H1 (cell line): ENCODE results near the gene CLDN14. TPM values are rescaled to one million over a fixed set of nuclear protein-coding genes. Genes with fewer than 3 reads are reported as not detected.
A peak's percentile ranks its signal among the peaks of the same experiment; 100 is the strongest.

Experiments used
- CTCF ChIA-PET: fragments of 300-600 bp; sonication (Branson Sonifier 250); formaldehyde crosslinking; loops from one replicate; lab custom pipeline; 2021; ENCODE audit not compliant: partially characterized antibody; lab: Charles Lee
- POLR2A ChIA-PET: fragments of 300-600 bp; sonication (Branson Sonifier 250); formaldehyde crosslinking; loops from one replicate; lab custom pipeline; 2021; ENCODE audit warnings: inconsistent platforms; ENCODE audit not compliant: partially characterized antibody; lab: Charles Lee
- DNase-seq, 2 experiments: peaks; one replicate each; pipeline versions ENCODE4 v3.0.0 to v3.0.0-alpha.2; 2010 to 2022; ENCODE audit warnings: low spot score in 2 of 2, low read depth in 1 of 2, mixed read lengths in 1 of 2
- FAIRE-seq: peaks from 2 replicates; lab custom pipeline; 2011; peaks lifted over from hg19 to GRCh38; lab: Jason Lieb, UNC
- H2AFZ ChIP-seq: 2 replicates; pipeline ENCODE4 v1.8.1; 2012; ENCODE audit warnings: low read length, inconsistent platforms
- H2AK5ac ChIP-seq: 2 replicates; pipeline ENCODE4 v1.6.1; 2013; ENCODE audit warnings: low read depth, low read length
- H2BK120ac ChIP-seq: replicated peaks from 2 replicates; pipeline ENCODE3; 2013; ENCODE audit warnings: low read depth, low read length, inconsistent platforms
- H2BK12ac ChIP-seq: 2 replicates; pipeline ENCODE4 v1.6.1; 2013; ENCODE audit warnings: low read depth, low read length
- H2BK15ac ChIP-seq: 2 replicates; pipeline ENCODE4 v1.6.1; 2013; ENCODE audit warnings: low read length
- H2BK20ac ChIP-seq: 2 replicates; pipeline ENCODE4 v1.6.1; 2013; ENCODE audit warnings: low read length
- H2BK5ac ChIP-seq: 2 replicates; pipeline ENCODE4 v1.6.1; 2013; ENCODE audit warnings: low read depth, low read length
- H3K14ac ChIP-seq: 2 replicates; pipeline ENCODE4 v1.6.1; 2013; ENCODE audit warnings: inconsistent platforms; ENCODE audit not compliant: insufficient read length
- H3K18ac ChIP-seq: 2 replicates; pipeline ENCODE4 v1.6.1; 2013; ENCODE audit warnings: low read length; ENCODE audit errors: extremely low read depth
- H3K23ac ChIP-seq: 2 replicates; pipeline ENCODE4 v1.6.1; 2013; ENCODE audit warnings: inconsistent platforms; ENCODE audit not compliant: insufficient read length
- H3K23me2 ChIP-seq: 2 replicates; pipeline ENCODE4 v1.6.1; 2013; ENCODE audit warnings: low read depth, low read length
- H3K27ac ChIP-seq: 2 replicates; pipeline ENCODE4 v1.6.1; 2011; ENCODE audit warnings: low read depth, low read length, inconsistent platforms
- H3K27me3 ChIP-seq, 4 experiments: replicated peaks in 1 of 4; 1 replicate in 1 of 4; 2 replicates in 3 of 4; pipeline versions ENCODE4 v1.6.1 to v1.8.1; 2011 to 2013; ENCODE audit warnings: low read length in 3 of 4, mild to moderate bottlenecking in 3 of 4, inconsistent platforms in 2 of 4, mixed read lengths in 2 of 4, moderate library complexity in 1 of 4; ENCODE audit not compliant: control insufficient read depth in 3 of 4, insufficient read depth in 3 of 4; ENCODE audit errors: extremely low read depth in 1 of 4
- H3K36me3 ChIP-seq, 4 experiments: 2 replicates each; pipeline versions ENCODE4 v1.6.1 to v1.8.1; 2011 to 2013; ENCODE audit warnings: mild to moderate bottlenecking in 4 of 4, low read length in 3 of 4, moderate library complexity in 2 of 4, control low read depth in 1 of 4, inconsistent platforms in 1 of 4; ENCODE audit not compliant: insufficient read depth in 4 of 4, control insufficient read depth in 2 of 4
- H3K4ac ChIP-seq: replicated peaks from 2 replicates; pipeline ENCODE3; 2013; ENCODE audit warnings: low read length, low read depth, mixed read lengths, inconsistent platforms; ENCODE audit not compliant: insufficient read length
- H3K4me1 ChIP-seq, 4 experiments: replicated peaks in 1 of 4; 1 replicate in 1 of 4; 2 replicates in 3 of 4; pipeline versions ENCODE4 v1.6.1 to v1.8.1; 2011 to 2013; ENCODE audit warnings: low read length in 3 of 4, inconsistent platforms in 2 of 4, mixed read lengths in 1 of 4; ENCODE audit not compliant: insufficient read depth in 4 of 4, control insufficient read depth in 3 of 4
- H3K4me2 ChIP-seq, 2 experiments: 2 replicates each; pipeline versions ENCODE4 v1.6.1 to v1.8.1; 2011 to 2013; ENCODE audit warnings: low read depth in 2 of 2, low read length in 2 of 2, control low read depth in 1 of 2, inconsistent platforms in 1 of 2, mild to moderate bottlenecking in 1 of 2; ENCODE audit not compliant: insufficient read depth in 1 of 2
- H3K4me3 ChIP-seq, 4 experiments: fragments of 200-600, 300-600 bp in 1 of 4; sonication (generic), shearing (Covaris generic), sonication (Bioruptor Twin) in 1 of 4; 2 replicates each; pipeline versions ENCODE4 v1.5.1 to v1.8.1; 2011 to 2016; ENCODE audit warnings: low read length in 4 of 4, low read depth in 3 of 4, control low read depth in 2 of 4, inconsistent platforms in 2 of 4, mild to moderate bottlenecking in 2 of 4, mixed read lengths in 1 of 4, moderate library complexity in 1 of 4; ENCODE audit not compliant: insufficient read depth in 2 of 4; ENCODE audit errors: extremely low read depth in 1 of 4
- H3K56ac ChIP-seq: replicated peaks from 2 replicates; pipeline ENCODE3; 2013; ENCODE audit warnings: low read depth, mild to moderate bottlenecking, mixed read lengths, low read length, inconsistent platforms; ENCODE audit not compliant: insufficient read length
- H3K79me1 ChIP-seq: 2 replicates; pipeline ENCODE4 v1.6.1; 2013; ENCODE audit warnings: low read depth, low read length, control low read depth
- H3K79me2 ChIP-seq, 2 experiments: 2 replicates each; pipeline versions ENCODE4 v1.6.1 to v1.8.1; 2012 to 2013; ENCODE audit warnings: low read length in 2 of 2, mild to moderate bottlenecking in 2 of 2, inconsistent platforms in 1 of 2; ENCODE audit not compliant: insufficient read depth in 2 of 2, control insufficient read depth in 1 of 2
- H3K9ac ChIP-seq, 4 experiments: replicated peaks in 1 of 4; 1 replicate in 1 of 4; 2 replicates in 3 of 4; pipeline versions ENCODE4 v1.6.1 to v1.8.1; 2011 to 2013; ENCODE audit warnings: low read depth in 3 of 4, low read length in 3 of 4, control low read depth in 2 of 4, mild to moderate bottlenecking in 2 of 4, moderate library complexity in 2 of 4, inconsistent platforms in 1 of 4; ENCODE audit errors: extremely low read depth in 1 of 4
- H3K9me3 ChIP-seq, 2 experiments: 2 replicates each; pipeline versions ENCODE4 v1.6.1 to v1.8.1; 2012 to 2013; ENCODE audit warnings: mild to moderate bottlenecking in 2 of 2, moderate library complexity in 2 of 2, control low read depth in 1 of 2, inconsistent platforms in 1 of 2, low read depth in 1 of 2, low read length in 1 of 2, mixed read lengths in 1 of 2; ENCODE audit not compliant: insufficient read depth in 2 of 2
- H4K20me1 ChIP-seq, 2 experiments: replicated peaks in 1 of 2; 2 replicates each; pipeline versions ENCODE3 to v1.8.1; 2011 to 2013; ENCODE audit warnings: inconsistent platforms in 2 of 2, low read length in 2 of 2, mild to moderate bottlenecking in 1 of 2; ENCODE audit not compliant: insufficient read depth in 2 of 2, control insufficient read depth in 1 of 2
- H4K5ac ChIP-seq: 2 replicates; pipeline ENCODE4 v1.6.1; 2013; ENCODE audit warnings: low read length, low read depth, mixed read lengths, inconsistent platforms; ENCODE audit not compliant: insufficient read length
- H4K8ac ChIP-seq: 2 replicates; pipeline ENCODE4 v1.8.0; 2013; ENCODE audit warnings: mild to moderate bottlenecking, moderate library complexity, low read length, inconsistent platforms; ENCODE audit not compliant: insufficient read depth; ENCODE audit errors: extremely low read depth
- H4K91ac ChIP-seq: replicated peaks from 2 replicates; pipeline ENCODE3; 2013; ENCODE audit warnings: low read length, mixed read lengths, inconsistent platforms; ENCODE audit not compliant: insufficient read length
- RNF2 ChIP-seq: fragments of 200-900, 300-1000 bp; sonication (generic); IDR thresholded peaks from 2 replicates; pipeline ENCODE4 v1.7.1; 2016; ENCODE audit warnings: borderline replicate concordance, low read depth, mild to moderate bottlenecking, antibody characterized with exemption, low read length; ENCODE audit not compliant: poor library complexity, severe bottlenecking; ENCODE audit errors: missing control alignments
- WGBS, 2 experiments: shearing (Covaris generic) in 1 of 2; methylation state at CpG; one replicate each; pipeline versions ENCODE4 v1.1.6 to v1.1.7; 2013 to 2015; ENCODE audit warnings: low lambda C conversion rate in 2 of 2, mixed read lengths in 2 of 2, inconsistent platforms in 1 of 2, low coverage in 1 of 2, missing lambda C conversion rate in 1 of 2; ENCODE audit not compliant: insufficient replicate concordance in 2 of 2, insufficient coverage in 1 of 2, insufficient read length in 1 of 2; ENCODE audit errors: extremely low coverage in 1 of 2, missing lambda C conversion rate in 1 of 2; 5-methylcytosine and 5-hydroxymethylcytosine counted together
- polyA plus RNA-seq, 7 experiments: library from polyadenylated mRNA; depleted of rRNA in 3 of 7; stranded (reverse) in 5 of 7; unstranded in 2 of 7; fragments of >200 nt in 5 of 7; fragments of 200-250 nt in 2 of 7; gene quantifications; 1 replicate in 5 of 7; 2 replicates in 1 of 7; 4 replicates in 1 of 7; pipeline versions ENCODE4 v1.2.1 to v1.2.3, GENCODE V29; 2011 to 2013; ENCODE audit warnings: missing spikeins in 2 of 7, mixed read lengths in 2 of 7
- total RNA-seq: library from RNA; stranded (reverse); fragmentation: NEBNext Ultra II Directional; extraction: Animal tissue kit (Norgen Biotek cat#: 25700); gene quantifications from 2 replicates; pipeline ENCODE4 v1.2.1, GENCODE V29; 2021
- TF ChIP-seq, protein P1 (sequence below): IDR thresholded peaks from 2 replicates; pipeline ENCODE4 v1.6.1; 2012; ENCODE audit warnings: inconsistent platforms

Gene CLDN14
- total and polyA plus RNA-seq, 2 of the 8 experiments (the other 6 are each of a cell fraction or from before 2014, with no cell fraction given) = 0.08 TPM; not detected in 1

- Histone ChIP-seq H3K9ac (no peak overlapping the region), H2AK5ac (no peak overlapping the region), H3K23ac (no peak overlapping the region), H3K4ac (no peak overlapping the region), H3K56ac (no peak overlapping the region), H3K9me3 (no peaks in the 10 kb centered on the region), H4K8ac (no peak overlapping the region), H3K18ac (no peak overlapping the region), H3K4me3 (no peak overlapping the region), H3K4me2 (no peak overlapping the region), H3K14ac (no peak overlapping the region), H3K36me3 (no peaks in the 10 kb centered on the region), H4K5ac (no peak overlapping the region), H2BK15ac (no peak overlapping the region), H4K20me1 (no peaks in the 10 kb centered on the region), H3K23me2 (peaks cover 3% of the 10 kb centered on the region; the same call in 1 of the 2 replicates), H2BK5ac (no peak overlapping the region), H2BK12ac (no peak overlapping the region), H3K79me1 (no peaks in the 10 kb centered on the region), H4K91ac (no peak overlapping the region), H3K27me3 (no peaks in the 10 kb centered on the region), H2BK20ac (no peak overlapping the region), H2BK120ac (no peak overlapping the region), H2AFZ (0 out of 2 replicates have a peak overlapping the region, but pooled peaks have one; percentile 99), H3K27ac (no peak overlapping the region), H3K4me1 (no peaks in the 10 kb centered on the region), H3K79me2 (no peaks in the 10 kb centered on the region)
- POLR2A ChIA-PET = interaction anchor here (0.5 kb wide), 1 partner anchor 117 kb away, joined by 3 read pairs; no protein-coding TSS in a partner anchor
- FAIRE-seq = no peak
- WGBS, 2 experiments = 93% methylated on average over 6 of the region's 6 CpGs; no CpG with 5 or more reads in 1 of the 2 experiments
- CTCF ChIA-PET = interaction anchor here (0.7 to 3.6 kb wide), 17 partner anchors 8 to 184 kb away, joined by 3 to 19 read pairs (median 4); no protein-coding TSS in a partner anchor
- DNase-seq = no peak
- no peak for TF ChIP-seq RNF2
- TF ChIP-seq, protein P1, sequence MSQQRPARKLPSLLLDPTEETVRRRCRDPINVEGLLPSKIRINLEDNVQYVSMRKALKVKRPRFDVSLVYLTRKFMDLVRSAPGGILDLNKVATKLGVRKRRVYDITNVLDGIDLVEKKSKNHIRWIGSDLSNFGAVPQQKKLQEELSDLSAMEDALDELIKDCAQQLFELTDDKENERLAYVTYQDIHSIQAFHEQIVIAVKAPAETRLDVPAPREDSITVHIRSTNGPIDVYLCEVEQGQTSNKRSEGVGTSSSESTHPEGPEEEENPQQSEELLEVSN = no peak
Observed at GRCh38 chr21:36478207-36478701, 1.7 kb downstream of the CLDN14 start.
